Fibroblast of lung (primary cell): Measurements from ENCODE around the gene C6orf52. TPM values are rescaled to one million over a fixed set of nuclear protein-coding genes. Genes with fewer than 3 reads are reported as not detected.

Experiments
- DNase-seq, 2 donors: peaks; one replicate each; pipeline versions ENCODE4 v3.0.0 to v3.0.0-alpha.2; 2010; ENCODE audit warnings: low read depth in 2 of 2
- H2AFZ ChIP-seq: 2 replicates; pipeline ENCODE4 v1.5.1; 2012; ENCODE audit warnings: low read length, control low read depth, inconsistent platforms
- H3K27ac ChIP-seq: 2 replicates; pipeline ENCODE4 v1.5.1; 2011; ENCODE audit warnings: low read length, control low read depth; ENCODE audit not compliant: insufficient read depth
- H3K27me3 ChIP-seq: 2 replicates; pipeline ENCODE4 v1.5.1; 2011; ENCODE audit warnings: mild to moderate bottlenecking, low read length; ENCODE audit not compliant: control insufficient read depth, insufficient read depth
- H3K36me3 ChIP-seq: 2 replicates; pipeline ENCODE4 v1.5.1; 2011; ENCODE audit warnings: low read length; ENCODE audit not compliant: control insufficient read depth, insufficient read depth
- H3K4me1 ChIP-seq: 2 replicates; pipeline ENCODE4 v1.5.1; 2011; ENCODE audit warnings: low read length; ENCODE audit not compliant: control insufficient read depth, insufficient read depth; ENCODE audit errors: extremely low read depth
- H3K4me2 ChIP-seq: 2 replicates; pipeline ENCODE4 v1.5.1; 2011; ENCODE audit warnings: low read length, control low read depth; ENCODE audit not compliant: insufficient read depth; ENCODE audit errors: extremely low read depth
- H3K4me3 ChIP-seq, 4 experiments: fragments of 200-600 bp in 1 of 4; sonication (generic) in 1 of 4; replicated peaks in 1 of 4; 2 replicates each; pipeline ENCODE4 v1.5.1; 2011 to 2016; ENCODE audit warnings: low read length in 4 of 4, low read depth in 3 of 4, mild to moderate bottlenecking in 3 of 4, control low read depth in 2 of 4, inconsistent platforms in 1 of 4, mixed read lengths in 1 of 4; ENCODE audit not compliant: insufficient read depth in 1 of 4; ENCODE audit errors: control extremely low read depth in 1 of 4
- H3K79me2 ChIP-seq: 2 replicates; pipeline ENCODE4 v1.5.1; 2012; ENCODE audit warnings: mild to moderate bottlenecking, low read length, inconsistent platforms; ENCODE audit not compliant: control insufficient read depth, insufficient read depth
- H3K9ac ChIP-seq: 2 replicates; pipeline ENCODE4 v1.5.1; 2011; ENCODE audit warnings: mild to moderate bottlenecking, low read length, control low read depth; ENCODE audit not compliant: insufficient read depth
- H3K9me3 ChIP-seq: 2 replicates; pipeline ENCODE4 v1.5.1; 2012; ENCODE audit warnings: low read depth, low read length; ENCODE audit not compliant: control insufficient read depth, insufficient read depth
- H4K20me1 ChIP-seq: 2 replicates; pipeline ENCODE4 v1.5.1; 2011; ENCODE audit warnings: low read length; ENCODE audit not compliant: control insufficient read depth, insufficient read depth; ENCODE audit errors: extremely low read depth
- CTCF ChIP-seq, 2 donors: IDR thresholded peaks in 1 of 2; conservative IDR thresholded peaks in 1 of 2; 1 replicate in 1 of 2; 2 replicates in 1 of 2; pipeline ENCODE4 v1.5.1; 2011 to 2012; ENCODE audit warnings: low read length in 2 of 2, control low read depth in 1 of 2, inconsistent platforms in 1 of 2, low read depth in 1 of 2, mild to moderate bottlenecking in 1 of 2
- EZH2 ChIP-seq: IDR thresholded peaks from 2 replicates; pipeline ENCODE4 v1.5.1; 2012; ENCODE audit warnings: low read length, control low read depth, mild to moderate bottlenecking; ENCODE audit errors: missing control alignments
- polyA plus RNA-seq, 2 donors: library from polyadenylated mRNA; depleted of rRNA in 1 of 2; stranded (reverse) in 1 of 2; unstranded in 1 of 2; fragments of >200 nt; gene quantifications; 2 replicates each; pipeline ENCODE4 v1.2.1, GENCODE V29; 2011 to 2012; ENCODE audit warnings: missing spikeins in 1 of 2
- total RNA-seq: library from RNA; depleted of rRNA; stranded (reverse); fragments of >200 nt; gene quantifications from 2 replicates; pipeline ENCODE4 v1.2.1, GENCODE V29; 2014

Gene C6orf52
- total and polyA plus RNA-seq, 2 donors (not counting 1 experiment from before 2014, with no cell fraction given) = 0.26 to 0.33 TPM

- Histone ChIP-seq H3K27me3 (no peaks in the 10 kb centered on the region), H3K4me1 (no peaks in the 10 kb centered on the region), H2AFZ (no peak overlapping the region), H3K9ac (no peak overlapping the region), H3K79me2 (no peaks in the 10 kb centered on the region), H3K27ac (no peak overlapping the region), H3K9me3 (no peaks in the 10 kb centered on the region), H3K36me3 (no peaks in the 10 kb centered on the region), H3K4me2 (peak overlapping the region; percentile 1), H3K4me3 (peak overlapping the region in 1 of 4 experiments; percentile 8), H4K20me1 (no peaks in the 10 kb centered on the region)
- peak in 1 of 2 donors; percentile 80 for DNase-seq
- TF ChIP-seq CTCF (conservative IDR thresholded peaks at IDR 0.05 in 1 of 2, IDR thresholded peaks at IDR 0.05 in 1 of 2; ENCODE audit: low read depth in 1 of 2, low read length in 2 of 2) = no peak
- no peak for TF ChIP-seq EZH2
These were observed 68.2 kb downstream of the C6orf52 start for GRCh38 chr6:10626154-10626741.

DNA sequence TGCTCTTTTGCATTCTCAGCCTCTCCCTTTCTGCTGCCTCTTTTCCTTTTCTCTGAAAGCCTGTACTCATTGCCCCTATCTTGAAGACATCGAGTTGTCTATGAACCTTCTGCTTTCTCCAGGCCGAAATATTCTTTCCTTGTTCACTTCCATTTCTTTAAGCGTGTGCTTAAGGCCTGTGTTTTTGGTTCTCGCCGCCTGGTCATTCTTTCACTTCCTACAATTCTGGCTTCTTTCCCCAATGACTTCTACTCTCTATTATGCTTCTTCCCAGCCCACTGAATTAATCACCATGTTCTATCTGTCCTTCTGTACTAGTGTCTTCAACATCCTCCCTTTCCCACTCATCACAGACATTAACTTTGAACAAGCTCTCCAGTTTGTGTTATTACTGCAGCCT is 69.6 kb downstream of the C6orf52 start:
- Histone ChIP-seq H3K4me3 (no peak overlapping the region), H3K9me3 (no peaks in the 10 kb centered on the region)
- DNase-seq = no peak

DNA sequence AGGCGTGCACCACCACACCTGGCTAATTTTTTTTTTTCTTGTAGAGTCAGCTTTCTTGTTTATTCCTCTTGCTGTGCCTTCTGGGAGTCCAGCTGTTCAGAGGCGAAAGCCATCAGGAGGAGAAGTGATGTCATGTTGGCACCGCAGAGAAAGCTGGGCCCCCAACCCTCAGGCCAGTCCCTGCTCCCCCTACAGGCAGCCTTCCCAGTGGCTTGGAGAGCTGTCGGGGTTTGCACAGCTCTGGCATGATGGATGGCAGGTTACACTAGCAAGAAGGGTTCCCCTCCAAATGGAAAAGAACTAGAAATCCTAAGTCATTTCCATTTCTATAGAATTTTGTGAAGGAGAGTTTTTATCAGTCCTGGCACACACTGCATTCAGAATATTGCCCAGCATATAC is 72.6 kb downstream of the C6orf52 start:
- Histone ChIP-seq H3K36me3 (no peaks in the 10 kb centered on the region), H2AFZ (no peak overlapping the region), H3K9ac (no peak overlapping the region), H3K9me3 (no peaks in the 10 kb centered on the region), H3K4me2 (no peak overlapping the region), H4K20me1 (no peaks in the 10 kb centered on the region), H3K79me2 (no peaks in the 10 kb centered on the region), H3K27me3 (no peaks in the 10 kb centered on the region), H3K4me1 (no peaks in the 10 kb centered on the region), H3K27ac (no peak overlapping the region), H3K4me3 (no peak overlapping the region)
- no peak for DNase-seq
- no peak for TF ChIP-seq CTCF (conservative IDR thresholded peaks at IDR 0.05 in 1 of 2, IDR thresholded peaks at IDR 0.05 in 1 of 2; ENCODE audit: low read depth in 1 of 2, low read length in 2 of 2)
- TF ChIP-seq EZH2 = no peak

More for the DNA sequence above, 69.6 kb downstream of the C6orf52 start:
- no peak overlapping the region for H3K9ac ChIP-seq
- no peak overlapping the region for H2AFZ ChIP-seq
- H3K4me1 ChIP-seq = no peaks in the 10 kb centered on the region
- no peak overlapping the region for H3K27ac ChIP-seq
- H3K4me2 ChIP-seq = no peak overlapping the region
- H3K36me3 ChIP-seq = no peaks in the 10 kb centered on the region
- no peaks in the 10 kb centered on the region for H3K27me3 ChIP-seq
- H4K20me1 ChIP-seq = no peaks in the 10 kb centered on the region
- H3K79me2 ChIP-seq = no peaks in the 10 kb centered on the region
- TF ChIP-seq EZH2 = no peak
- no peak for TF ChIP-seq CTCF (conservative IDR thresholded peaks at IDR 0.05 in 1 of 2, IDR thresholded peaks at IDR 0.05 in 1 of 2; ENCODE audit: low read depth in 1 of 2, low read length in 2 of 2)

Other genes with a start within 250 kb of the C6orf52 start
- 0.77 and 2.1 TPM in 2 replicates for gene GCNT2, start 173.3 kb downstream of the C6orf52 start, total RNA-seq
- gene GCNT2, start 173.3 kb downstream of the C6orf52 start, polyA plus RNA-seq = 1.3 and 1.4 TPM in 2 replicates
- 16.3 and 19.3 TPM in 2 replicates for gene PAK1IP1, start 356 bp upstream of the C6orf52 start, total RNA-seq
- 27.3 and 33.0 TPM in 2 replicates for gene PAK1IP1, start 356 bp upstream of the C6orf52 start, polyA plus RNA-seq
- 123 and 124 TPM in 2 replicates for gene TMEM14C, start 28.5 kb upstream of the C6orf52 start, total RNA-seq
- 183 and 246 TPM in 2 replicates for gene TMEM14C, start 28.5 kb upstream of the C6orf52 start, polyA plus RNA-seq
- 52.1 and 58.3 TPM in 2 replicates for gene TMEM14B, start 53.2 kb upstream of the C6orf52 start, total RNA-seq
- gene TMEM14B, start 53.2 kb upstream of the C6orf52 start, polyA plus RNA-seq = 109 and 113 TPM in 2 replicates
- gene MAK, start 143.9 kb upstream of the C6orf52 start, total RNA-seq = not detected in 2 replicates
- gene MAK, start 143.9 kb upstream of the C6orf52 start, polyA plus RNA-seq = 0.01 TPM in 1 of 2 replicates, not detected in the other
- gene GCM2, start 187.4 kb upstream of the C6orf52 start, total RNA-seq = not detected in 2 replicates
- gene GCM2, start 187.4 kb upstream of the C6orf52 start, polyA plus RNA-seq = not detected in 2 replicates
- gene SYCP2L, start 192.4 kb upstream of the C6orf52 start, total RNA-seq = under 0.01 and 0.26 TPM in 2 replicates
- 0.02 TPM in 1 of 2 replicates, not detected in the other for gene SYCP2L, start 192.4 kb upstream of the C6orf52 start, polyA plus RNA-seq